HepG2 (cell line): Measurements from ENCODE around the gene KIF26B. TPM values are rescaled to one million over a fixed set of nuclear protein-coding genes. Genes with fewer than 3 reads are reported as not detected.

Experiments
- ATAC-seq: fragments of 200-7000 bp; cut with Tn5 transposase; 3 replicates; pipeline ENCODE4 v1.9.1; 2020; ENCODE audit warnings: mild to moderate bottlenecking, moderate library complexity
- BruUV-seq: library from RNA; stranded (reverse); fragments of 400-500 nt; replicated peaks from 2 replicates; lab custom pipeline; 2021; lab: Mats Ljungman, UMichigan
- CTCF ChIA-PET: fragments of 300-600 bp; formaldehyde crosslinking; extraction: SDS; loops from one replicate; lab custom pipeline; 2021; ENCODE audit warnings: low total read pairs, inconsistent platforms, low intra/inter-chr PET ratio; lab: Yijun Ruan, JAX
- POLR2A ChIA-PET: fragments of 350-600 bp; sonication (Branson Sonifier 250); formaldehyde crosslinking; loops from one replicate; lab custom pipeline; 2020; ENCODE audit warnings: antibody characterized with exemption, inconsistent platforms; lab: Yijun Ruan, JAX
- DNase-seq: peaks from one replicate; pipeline ENCODE4 v3.0.0-alpha.2; 2015; ENCODE audit warnings: low spot score
- FAIRE-seq: peaks from 3 replicates; lab custom pipeline; 2011; peaks lifted over from hg19 to GRCh38; lab: Jason Lieb, UNC
- H2AFZ ChIP-seq: one replicate; pipeline ENCODE4 v1.6.1; 2011; ENCODE audit warnings: low read length, inconsistent platforms
- H3K27ac ChIP-seq: fragments of 300-600 bp; 3 replicates; pipeline ENCODE4 v1.8.0; 2011; ENCODE audit warnings: mixed run types, mild to moderate bottlenecking, mixed read lengths, low read length, inconsistent platforms; ENCODE audit not compliant: insufficient read depth; ENCODE audit errors: extremely low read length
- H3K27me3 ChIP-seq, 2 experiments: fragments of 200-600 bp in 1 of 2; 2 replicates in 1 of 2; 3 replicates in 1 of 2; pipeline versions ENCODE4 v1.6.0 to v1.8.0; 2011; ENCODE audit warnings: low read length in 2 of 2, mild to moderate bottlenecking in 2 of 2, moderate library complexity in 2 of 2, inconsistent platforms in 1 of 2; ENCODE audit not compliant: insufficient read depth in 2 of 2, control insufficient read depth in 1 of 2
- H3K36me3 ChIP-seq, 2 experiments: fragments of 200-600 bp in 1 of 2; replicated peaks in 1 of 2; 2 replicates in 1 of 2; 3 replicates in 1 of 2; pipeline versions ENCODE4 v1.5.1 to v1.8.0; 2011; ENCODE audit warnings: low read length in 2 of 2, inconsistent platforms in 1 of 2; ENCODE audit not compliant: insufficient read depth in 2 of 2, control insufficient read depth in 1 of 2
- H3K4me1 ChIP-seq: 2 replicates; pipeline ENCODE4 v1.5.1; 2012; ENCODE audit warnings: low read length, inconsistent platforms; ENCODE audit not compliant: insufficient read depth
- H3K4me2 ChIP-seq: 2 replicates; pipeline ENCODE4 v1.6.0; 2011; ENCODE audit warnings: low read depth, low read length, inconsistent platforms
- H3K4me3 ChIP-seq, 3 experiments: fragments of 200-600 bp in 1 of 3; sonication (generic), shearing (Covaris generic) in 1 of 3; replicated peaks in 1 of 3; 2 replicates each; pipeline ENCODE4 v1.5.1; 2011 to 2016; ENCODE audit warnings: low read length in 3 of 3, inconsistent platforms in 2 of 3, low read depth in 2 of 3, mild to moderate bottlenecking in 2 of 3, control low read depth in 1 of 3, mixed read lengths in 1 of 3; ENCODE audit not compliant: insufficient read depth in 1 of 3
- H3K79me2 ChIP-seq: one replicate; pipeline ENCODE4 v1.6.1; 2011; ENCODE audit warnings: low read length, inconsistent platforms; ENCODE audit not compliant: insufficient read depth
- H3K9ac ChIP-seq: 2 replicates; pipeline ENCODE4 v1.6.0; 2011; ENCODE audit warnings: mild to moderate bottlenecking, low read depth, low read length, inconsistent platforms; ENCODE audit not compliant: insufficient read depth
- H3K9me3 ChIP-seq: 2 replicates; pipeline ENCODE4 v1.5.1; 2012; ENCODE audit warnings: mild to moderate bottlenecking, low read length
- H4K20me1 ChIP-seq: 2 replicates; pipeline ENCODE4 v1.6.0; 2011; ENCODE audit warnings: inconsistent platforms, mild to moderate bottlenecking, low read length, moderate library complexity; ENCODE audit not compliant: insufficient read depth
- AKAP8 ChIP-seq: sonication (generic); formaldehyde crosslinking; IDR thresholded peaks from 2 replicates; pipeline ENCODE4 v1.5.1; 2020; ENCODE audit warnings: mild to moderate bottlenecking, missing genetic modification reagents
- EZH2 ChIP-seq: conservative IDR thresholded peaks from 2 replicates; pipeline ENCODE4 v1.6.1; 2012; ENCODE audit warnings: mild to moderate bottlenecking, low read depth, low read length, moderate library complexity
- FOXA3 ChIP-seq: IDR thresholded peaks from 2 replicates; pipeline ENCODE4 v1.6.1; 2016; ENCODE audit warnings: missing genetic modification reagents, missing compliant biosample characterization
- HNRNPH1 ChIP-seq: fragments of 200-400 bp; formaldehyde crosslinking; optimal IDR thresholded peaks from 2 replicates; pipeline ENCODE3; 2017; ENCODE audit warnings: mild to moderate bottlenecking, low read depth, low read length
- KLF16 ChIP-seq, 2 experiments: sonication (generic) in 1 of 2; formaldehyde crosslinking in 1 of 2; IDR thresholded peaks; 2 replicates each; pipeline versions ENCODE4 v1.6.1 to v1.8.0; 2016 to 2023; ENCODE audit warnings: missing genetic modification reagents in 2 of 2, missing compliant biosample characterization in 1 of 2
- MEIS2 ChIP-seq: sonication (generic); formaldehyde crosslinking; IDR thresholded peaks from 2 replicates; pipeline ENCODE4 v1.9.0; 2021; ENCODE audit warnings: mild to moderate bottlenecking, missing genetic modification reagents
- MIER3 ChIP-seq: IDR thresholded peaks from 2 replicates; pipeline ENCODE4 v1.6.1; 2016; ENCODE audit warnings: missing compliant biosample characterization, borderline replicate concordance
- NFE2 ChIP-seq: sonication (generic); formaldehyde crosslinking; IDR thresholded peaks from 2 replicates; pipeline ENCODE4 v1.4.0; 2020; ENCODE audit warnings: missing genetic modification reagents
- ONECUT2 ChIP-seq: sonication (generic); formaldehyde crosslinking; IDR thresholded peaks from 2 replicates; pipeline ENCODE4 v1.4.0; 2020; ENCODE audit warnings: missing genetic modification reagents
- PBX2 ChIP-seq: IDR thresholded peaks from 2 replicates; pipeline ENCODE4 v1.6.1; 2016; ENCODE audit warnings: control low read depth
- STAT6 ChIP-seq: sonication (generic); formaldehyde crosslinking; IDR thresholded peaks from 2 replicates; pipeline ENCODE4 v1.4.0; 2020; ENCODE audit warnings: missing genetic modification reagents, mild to moderate bottlenecking, borderline replicate concordance
- TBL1XR1 ChIP-seq: fragments of 150-350 bp; IDR thresholded peaks from 2 replicates; pipeline ENCODE4 v1.6.1; 2014; ENCODE audit warnings: borderline replicate concordance, low read length; ENCODE audit not compliant: partially characterized antibody
- YEATS2 ChIP-seq: sonication (generic); formaldehyde crosslinking; IDR thresholded peaks from 2 replicates; pipeline ENCODE4 v1.4.0; 2020; ENCODE audit warnings: missing genetic modification reagents, borderline replicate concordance
- ZNF510 ChIP-seq: sonication (generic); formaldehyde crosslinking; IDR thresholded peaks from 2 replicates; pipeline ENCODE4 v1.4.0; 2020; ENCODE audit warnings: low read depth, mild to moderate bottlenecking, missing genetic modification reagents
- ZUFSP ChIP-seq: sonication (generic); formaldehyde crosslinking; IDR thresholded peaks from 2 replicates; pipeline ENCODE4 v1.9.0; 2021; ENCODE audit warnings: missing genetic modification reagents, mild to moderate bottlenecking, borderline replicate concordance
- WGBS: methylation state at CpG from one replicate; pipeline ENCODE4 v1.1.6; 2017; ENCODE audit warnings: low lambda C conversion rate; 5-methylcytosine and 5-hydroxymethylcytosine counted together
- in situ Hi-C: cut with HindIII; loops from 2 replicates; pipeline ENCODE4 v1.10.0; 2017; ENCODE audit warnings: low pct_unique_long_range_greater_than_20kb; ENCODE audit not compliant: extremely low pct_ligation_motif_present
- intact Hi-C: fragments of 100-400 bp; cut with micrococcal nuclease; formaldehyde crosslinking; loops from one replicate; pipeline ENCODE4 v1.10.0; 2022; ENCODE audit not compliant: unreplicated experiment
- polyA plus RNA-seq, 8 experiments: library from polyadenylated mRNA; depleted of rRNA in 3 of 8; stranded (reverse) in 7 of 8; unstranded in 1 of 8; fragments of >200 nt; fragmentation: Illumina TruSeq in 4 of 8; extraction: Trizol in 4 of 8; gene quantifications; 2 replicates each; pipeline versions ENCODE4 v1.2.1 to v1.2.3, GENCODE V29; 2011 to 2016; ENCODE audit warnings: low read depth in 4 of 8, missing spikeins in 1 of 8, mixed read lengths in 1 of 8; ENCODE audit not compliant: insufficient read depth in 1 of 8
- total RNA-seq, 5 experiments: library from RNA; depleted of rRNA; stranded (reverse); fragments of >200 nt; fragmentation: Illumina TruSeq; extraction: Trizol; gene quantifications; 2 replicates each; pipeline ENCODE4 v1.2.3, GENCODE V29; 2016; ENCODE audit warnings: low read depth in 1 of 5

The KIF26B gene
- total and polyA plus RNA-seq, 2 of the 13 experiments (the other 11 are each of a cell fraction or from before 2014, with no cell fraction given) = 0.08 to 0.09 TPM

GRCh38 chr1:245652660-245653427 lies 498.1 kb downstream of the KIF26B start:
- H3K36me3 ChIP-seq = no peaks in the 10 kb centered on the region
- ChIA-PET POLR2A (no interaction called here), CTCF (no interaction called here)
- no peak overlapping the region for H3K9ac ChIP-seq
- no peaks in the 10 kb centered on the region for H3K9me3 ChIP-seq
- no peak overlapping the region for H2AFZ ChIP-seq
- FAIRE-seq = no peak
- H4K20me1 ChIP-seq = no peaks in the 10 kb centered on the region
- H3K79me2 ChIP-seq = no peaks in the 10 kb centered on the region
- DNase-seq = no peak
- WGBS = 56% methylated on average over 17 of the region's 17 CpGs
- in situ Hi-C loops = no loop called here
- no peak overlapping the region for H3K4me2 ChIP-seq
- peaks cover 11% of the 10 kb centered on the region; the same call in 1 of the 2 replicates for H3K4me1 ChIP-seq
- no peak overlapping the region for H3K27ac ChIP-seq
- H3K27me3 ChIP-seq = peaks cover 0 to 4% of the 10 kb centered on the region in 2 experiments; a peak in 1 of 5 replicates
- no peak for ATAC-seq
- intact Hi-C loops = loop anchor here (5.0 kb wide), 1 partner anchor 1849 kb away; no protein-coding TSS in a partner anchor
- no peak overlapping the region for H3K4me3 ChIP-seq
- no TSS peak for BruUV-seq
- no peak for TF ChIP-seq MIER3
- no peak for TF ChIP-seq YEATS2 (CRISPR knock-in tag)
- no peak for TF ChIP-seq EZH2
- no peak for TF ChIP-seq HNRNPH1
- TF ChIP-seq FOXA3 (CRISPR knock-in tag) = no peak
- no peak for TF ChIP-seq PBX2 (CRISPR knock-in tag)
- no peak for TF ChIP-seq TBL1XR1
- no peak for TF ChIP-seq ZNF510 (CRISPR knock-in tag)
- no peak for TF ChIP-seq NFE2 (CRISPR knock-in tag)
- TF ChIP-seq MEIS2 (CRISPR knock-in tag) = no peak
- no peak for TF ChIP-seq ZUFSP (CRISPR knock-in tag)
- no peak for TF ChIP-seq ONECUT2 (CRISPR knock-in tag)
- no peak for TF ChIP-seq KLF16 (CRISPR knock-in tag; IDR thresholded peaks at IDR 0.05)
- no peak for TF ChIP-seq STAT6 (CRISPR knock-in tag)
- no peak for TF ChIP-seq AKAP8 (CRISPR knock-in tag)
